NCI-H524 (cell line): ENCODE data around the gene CR2.
"Not testable (repeated sequence)": the region's sequence is repeated elsewhere in the genome, so short reads cannot be mapped to it uniquely, and the experiment has no call there.

Experiments used
- DNase-seq, 2 experiments: peaks; one replicate each; lab custom pipeline; 2025; lab: John Stamatoyannopoulos, UW

Gene CR2

DNA sequence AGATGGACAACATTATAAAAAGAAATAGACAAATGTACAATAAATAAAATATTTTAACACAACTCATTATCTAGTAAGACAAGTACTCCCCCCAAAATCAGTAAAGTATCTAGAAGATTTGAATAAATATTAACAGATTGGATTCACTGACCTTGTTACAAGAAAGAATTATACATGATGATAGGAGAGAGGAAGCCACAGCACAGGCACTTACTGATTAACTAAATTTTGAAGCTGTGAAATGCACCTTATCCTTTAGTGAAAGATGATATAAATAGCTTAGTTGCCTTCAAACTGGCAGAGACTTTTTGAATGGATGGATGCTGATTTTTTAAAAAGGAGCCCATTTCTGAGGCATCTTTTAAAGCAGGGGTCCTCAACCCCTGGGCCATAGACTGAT lies 50.3 kb downstream of the CR2 start:
- DNase-seq, result no peak

GRCh38 chr1:207510444-207510843 lies 56.3 kb downstream of the CR2 start:
- no peak for DNase-seq

GRCh38 chr1:207514890-207515289 lies 60.8 kb downstream of the CR2 start:
- DNase-seq, result no peak

GRCh38 chr1:207516729-207517128 lies 62.6 kb downstream of the CR2 start:
- no peak for DNase-seq

DNA sequence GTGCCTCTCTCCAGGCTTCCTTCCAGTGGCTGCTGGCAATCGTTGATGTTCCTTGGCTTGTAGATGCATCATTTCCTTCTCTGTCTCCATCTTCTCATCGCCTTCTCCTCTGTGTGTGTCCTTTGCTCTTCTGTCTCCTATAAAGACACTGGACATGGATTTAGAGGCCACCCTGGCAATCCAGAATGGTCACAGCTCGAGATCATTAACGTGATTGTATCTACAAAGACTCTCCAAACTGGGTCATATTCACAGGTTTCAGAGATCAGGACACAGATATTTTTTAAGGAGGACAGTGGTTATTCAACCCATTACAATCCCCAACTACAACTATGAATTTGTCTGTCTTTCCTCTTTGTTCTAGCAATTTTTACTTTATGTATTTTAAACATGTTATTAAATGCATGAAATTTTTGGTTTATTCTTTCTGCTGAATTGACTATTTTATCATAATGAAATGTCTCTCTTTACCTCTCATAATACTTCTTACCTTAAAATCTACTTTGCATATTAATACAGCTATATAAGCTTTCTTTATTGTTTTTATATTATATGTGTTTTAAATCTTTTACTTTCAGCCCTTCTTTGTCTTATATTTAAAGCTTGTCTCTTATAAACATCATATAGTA lies 64.6 kb downstream of the CR2 start:
- no peak for DNase-seq

DNA sequence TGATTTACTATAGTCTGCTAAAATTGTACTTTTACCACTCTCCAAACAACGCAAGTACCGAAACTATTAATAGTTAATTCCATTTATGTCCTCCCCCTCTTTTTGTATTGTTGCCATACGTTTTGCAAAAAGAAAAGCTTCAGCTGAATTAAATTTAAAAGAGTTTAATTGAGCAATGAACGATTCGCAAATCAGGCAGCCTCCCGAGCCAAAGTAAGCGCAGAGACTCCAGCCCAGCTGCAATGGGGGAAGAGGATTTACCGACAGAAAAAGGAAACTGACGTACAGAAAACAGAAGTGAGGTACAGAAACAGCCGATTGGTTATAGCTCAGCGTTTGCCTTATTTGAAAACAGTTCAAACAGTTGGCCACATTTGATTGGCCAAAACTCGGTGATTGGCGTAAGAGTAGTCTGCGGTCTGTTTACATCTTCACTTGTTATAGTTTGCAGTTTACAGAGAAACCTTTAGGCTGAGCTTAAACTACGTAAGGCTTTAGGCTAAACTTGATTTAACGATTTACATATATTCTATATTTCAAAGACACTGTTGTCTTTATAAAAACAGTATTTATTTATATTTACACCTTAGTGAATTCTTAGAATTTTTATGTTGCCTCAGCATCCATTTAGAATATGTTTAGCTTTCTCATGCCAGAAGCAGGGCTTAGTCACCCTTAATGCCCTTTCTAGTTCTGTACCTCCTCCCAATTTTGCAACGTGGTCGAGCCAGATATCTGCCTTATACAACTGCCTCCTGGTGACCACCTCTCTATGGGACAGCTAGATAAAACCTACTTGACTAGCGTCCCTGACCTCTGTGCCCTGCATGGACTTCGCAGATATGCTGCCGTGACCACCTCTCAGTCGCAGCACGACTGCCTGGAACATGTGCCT lies 65.6 kb downstream of the CR2 start:
- DNase-seq, result no peak

GRCh38 chr1:207520400-207521345 lies 66.5 kb downstream of the CR2 start:
- DNase-seq, result not testable (repeated sequence)

GRCh38 chr1:207525239-207525638 lies 71.1 kb downstream of the CR2 start:
- not testable (repeated sequence) for DNase-seq

- not testable (repeated sequence) for DNase-seq
These were observed 74.3 kb downstream of the CR2 start for GRCh38 chr1:207528401-207528800.

DNA sequence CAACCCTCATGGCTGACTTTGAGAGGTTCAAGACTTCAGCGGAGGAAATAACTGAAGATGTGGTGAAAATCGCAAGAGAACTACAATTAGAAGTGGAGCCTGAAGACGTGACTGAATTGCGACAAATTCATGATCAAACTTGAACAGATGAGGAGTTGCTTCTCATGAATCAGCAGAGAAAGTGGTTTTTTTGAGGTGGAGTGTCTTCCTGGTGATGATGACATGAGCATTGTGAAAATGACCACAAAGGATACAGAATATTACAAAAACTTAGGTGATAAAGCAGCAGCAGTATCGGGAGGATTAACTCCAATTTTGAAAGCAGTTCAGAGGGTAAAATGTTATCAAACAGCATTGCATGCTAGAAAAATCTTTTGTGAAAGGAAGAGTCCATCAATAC lies 82.1 kb downstream of the CR2 start:
- not testable (repeated sequence) for DNase-seq
